ENCODE results near the gene CREB3L4.
A peak's percentile ranks its signal among the peaks of the same experiment; 100 is the strongest.

CREB3L4 gene

GRCh38 chr1:153967107-153967999 is at the start of gene CREB3L4:
Gene CREB3L4, plus strand, starts transcription at chr1:153967902. Its CDS starts 624 bp downstream, at chr1:153968526.
- peak; percentile 61 for DNase-seq (ENCODE audit: low read depth)

- no peak for DNase-seq (ENCODE audit: low read depth)
Observed at GRCh38 chr1:153919876-153920852, 47.5 kb upstream of the CREB3L4 start.

GRCh38 chr1:153921080-153921802 is 46.5 kb upstream of the CREB3L4 start:
- no peak for DNase-seq (ENCODE audit: low read depth)

- no peak for DNase-seq (ENCODE audit: low read depth)
Observed at GRCh38 chr1:153921803-153922075, 46.0 kb upstream of the CREB3L4 start.

- no peak for DNase-seq (ENCODE audit: low read depth)
Observed at GRCh38 chr1:153922076-153922971, 45.4 kb upstream of the CREB3L4 start.

- DNase-seq (ENCODE audit: low read depth), result peak; percentile 98
Observed at GRCh38 chr1:153922972-153923925, 44.5 kb upstream of the CREB3L4 start, which contains the start of gene GATAD2B. Gene GATAD2B, minus strand, starts transcription at chr1:153922972. Its CDS starts 94,625 bp downstream, at chr1:153828347.

GRCh38 chr1:153926405-153926804 is 41.3 kb upstream of the CREB3L4 start:
- DNase-seq (ENCODE audit: low read depth), result no peak

- no peak for DNase-seq (ENCODE audit: low read depth)
Observed at GRCh38 chr1:153928245-153928644, 39.5 kb upstream of the CREB3L4 start.

GRCh38 chr1:153928791-153929341 is 38.8 kb upstream of the CREB3L4 start:
- no peak for DNase-seq (ENCODE audit: low read depth)

GRCh38 chr1:153929426-153929825 is 38.3 kb upstream of the CREB3L4 start:
- no peak for DNase-seq (ENCODE audit: low read depth)

GRCh38 chr1:153929981-153930948 is 37.4 kb upstream of the CREB3L4 start:
- no peak for DNase-seq (ENCODE audit: low read depth)

GRCh38 chr1:153932156-153933131 is 35.3 kb upstream of the CREB3L4 start:
- no peak for DNase-seq (ENCODE audit: low read depth)

GRCh38 chr1:153933430-153933829 is 34.3 kb upstream of the CREB3L4 start:
- DNase-seq (ENCODE audit: low read depth), result no peak

GRCh38 chr1:153933955-153934354 is 33.7 kb upstream of the CREB3L4 start:
- DNase-seq (ENCODE audit: low read depth), result no peak

- no peak for DNase-seq (ENCODE audit: low read depth)
Observed at GRCh38 chr1:153934746-153935145, 33.0 kb upstream of the CREB3L4 start.

GRCh38 chr1:153936011-153936802 is 31.5 kb upstream of the CREB3L4 start:
- DNase-seq (ENCODE audit: low read depth), result no peak

Data from stimulated activated CD8-positive, alpha-beta memory T cell treated with anti-CD3 and anti-CD28 coated beads, Interleukin-15, amount 100 ng/mL, for 1 hour (primary cell).